Right lobe of liver (tissue), 6 donors: ENCODE data around the gene LYPD6B. TPM values are rescaled to one million over a fixed set of nuclear protein-coding genes. Genes with fewer than 3 reads are reported as not detected.
A peak's percentile ranks its signal among the peaks of the same experiment; 100 is the strongest.

Source experiments
- ATAC-seq, 4 donors: fragments of 200-7000 bp; cut with Tn5 transposase; one replicate each; pipeline ENCODE4 v1.9.1; 2020; ENCODE audit warnings: mild to moderate bottlenecking in 4 of 4, moderate library complexity in 4 of 4
- DNase-seq, 3 donors: peaks; one replicate each; pipeline ENCODE4 v3.0.0-alpha.2; 2020
- H3K27ac ChIP-seq, 3 donors: fragments of 200-600 bp; one replicate each; pipeline ENCODE4 v1.8.0; 2022
- H3K27me3 ChIP-seq, 2 donors: fragments of 200-600 bp; one replicate each; pipeline ENCODE4 v1.8.0; 2022
- H3K36me3 ChIP-seq, 4 donors: fragments of 200-600 bp; sonication (generic) in 1 of 4; one replicate each; pipeline versions ENCODE4 v1.5.1 to v1.8.0; 2017 to 2022; ENCODE audit warnings: control low read depth in 1 of 4
- H3K4me1 ChIP-seq, 4 donors: fragments of 200-600 bp; sonication (generic) in 1 of 4; one replicate each; pipeline versions ENCODE4 v1.5.1 to v1.8.0; 2017 to 2022; ENCODE audit warnings: control low read depth in 1 of 4
- H3K4me3 ChIP-seq, 3 donors: fragments of 200-600 bp; one replicate each; pipeline ENCODE4 v1.8.0; 2022
- H3K9me3 ChIP-seq, 4 donors: fragments of 200-600 bp; sonication (generic) in 1 of 4; one replicate each; pipeline versions ENCODE4 v1.5.1 to v1.8.0; 2017 to 2022; ENCODE audit warnings: control low read depth in 1 of 4
- CTCF ChIP-seq, 4 donors: fragments of 200-600 bp in 3 of 4; fragments of 450-650 bp in 1 of 4; IDR thresholded peaks; one replicate each; pipeline versions ENCODE4 v1.5.1 to v1.8.0; 2016 to 2022; ENCODE audit warnings: antibody characterized with exemption in 4 of 4, mild to moderate bottlenecking in 2 of 4
- POLR2A ChIP-seq: fragments of 450-650 bp; IDR thresholded peaks from one replicate; pipeline ENCODE4 v1.6.1; 2017; ENCODE audit warnings: antibody characterized with exemption, mild to moderate bottlenecking
- WGBS: methylation state at CpG from one replicate; pipeline ENCODE4 v1.1.6; 2018; ENCODE audit warnings: low coverage, low lambda C conversion rate; ENCODE audit not compliant: insufficient coverage; ENCODE audit errors: missing lambda C conversion rate; 5-methylcytosine and 5-hydroxymethylcytosine counted together
- intact Hi-C, 2 donors: fragments of 100-400 bp; cut with DNase I; formaldehyde crosslinking; loops; one replicate each; pipeline versions ENCODE4 v1.11.2 to v1.14.1; 2022
- total RNA-seq, 6 experiments: library from RNA; depleted of rRNA in 2 of 6; stranded (reverse); fragments of >200 nt in 2 of 6; fragmentation: NEBNext Ultra II Directional in 3 of 6; extraction: Animal tissue kit (Norgen Biotek cat#: 25700) in 3 of 6; gene quantifications; one replicate each; pipeline versions ENCODE4 v1.1.0 to v1.2.4, GENCODE V29; 2016 to 2023
- donor health status: DM: no; HTN: yes; CAD: no.
- donor health status: DM: no; HTN: no; CAD: no.
- donor health status: DM: no; HTN: no; CAD: no.
- donor health status: DM: no; HTN: yes; CAD: no.
- donor health status: DM: no; HTN: yes; CAD: no.

LYPD6B gene
- total RNA-seq, 6 experiments from 2014 or later: 0.30 to 0.31 TPM; not detected in 4

- intact Hi-C loops: no loop called here
- Histone ChIP-seq H3K4me3 (no peak overlapping the region), H3K9me3 (no peaks in the 10 kb centered on the region), H3K36me3 (no peaks in the 10 kb centered on the region), H3K27me3 (no peaks in the 10 kb centered on the region), H3K27ac (no peak overlapping the region), H3K4me1 (no peaks in the 10 kb centered on the region)
- 87% methylated on average over 2 of the region's 2 CpGs for WGBS
- ATAC-seq (no peak), DNase-seq (no peak)
- TF ChIP-seq CTCF (IDR thresholded peaks at IDR 0.05): no peak
- TF ChIP-seq POLR2A: no peak
These were observed 55.1 kb downstream of the LYPD6B start for GRCh38 chr2:149093579-149093978.

DNA sequence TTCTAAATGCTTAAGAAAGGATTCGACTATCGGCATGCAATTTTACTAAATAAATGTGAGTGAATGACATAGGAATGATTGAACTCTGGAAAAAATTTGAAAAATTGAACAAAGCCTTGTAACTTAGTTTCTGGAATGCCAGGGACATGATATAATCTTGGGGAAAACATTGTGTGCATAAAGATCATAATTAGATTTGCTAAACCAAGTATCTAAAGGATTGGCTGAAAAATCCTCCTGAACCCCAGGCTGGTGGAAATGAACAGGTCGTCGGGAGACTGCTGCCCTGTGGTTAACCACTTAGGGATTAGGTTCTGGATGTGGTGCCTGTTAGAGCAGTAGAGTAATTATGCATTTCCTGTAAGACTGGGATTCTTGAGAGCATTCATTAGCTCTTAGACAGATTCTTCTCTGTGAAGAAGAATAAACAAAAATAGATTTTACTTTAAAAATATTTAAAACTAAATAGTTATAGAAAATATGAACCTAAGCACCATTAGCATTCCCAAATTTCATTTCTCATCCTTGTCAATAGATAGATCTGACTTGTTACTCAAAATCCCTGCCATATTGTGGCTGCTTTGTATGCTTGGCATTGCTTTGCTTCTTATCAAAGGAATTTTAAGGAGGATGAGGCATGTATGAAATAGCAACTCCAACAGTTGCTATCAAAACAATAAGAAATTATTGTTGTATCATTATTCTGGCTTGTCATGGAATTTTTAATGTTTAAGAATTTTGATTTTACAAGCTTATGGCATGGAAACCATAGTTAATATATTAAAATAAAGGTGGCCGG lies 55.9 kb downstream of the LYPD6B start:
- WGBS: 52% methylated on average over 5 of the region's 5 CpGs
- TF ChIP-seq POLR2A (no peak), CTCF (IDR thresholded peaks at IDR 0.05) (no peak)

GRCh38 chr2:149098701-149099100 lies 60.2 kb downstream of the LYPD6B start:
- H3K27me3 ChIP-seq: no peaks in the 10 kb centered on the region
- H3K9me3 ChIP-seq: no peaks in the 10 kb centered on the region
- H3K4me1 ChIP-seq: no peaks in the 10 kb centered on the region
- no peaks in the 10 kb centered on the region for H3K36me3 ChIP-seq
- H3K27ac ChIP-seq: no peak overlapping the region
- intact Hi-C loops: no loop called here
- TF ChIP-seq POLR2A: no peak
- TF ChIP-seq CTCF (IDR thresholded peaks at IDR 0.05): no peak
- peak in 2 of 4 donors; percentile 37 to 38 for ATAC-seq
- no peak for DNase-seq
- no peak overlapping the region for H3K4me3 ChIP-seq
- WGBS: 47% methylated on average over 2 of the region's 2 CpGs

More for the DNA sequence above, 55.9 kb downstream of the LYPD6B start:
- intact Hi-C loops: no loop called here
- Histone ChIP-seq H3K4me3 (no peak overlapping the region), H3K9me3 (no peaks in the 10 kb centered on the region), H3K4me1 (no peaks in the 10 kb centered on the region), H3K27me3 (no peaks in the 10 kb centered on the region), H3K27ac (no peak overlapping the region), H3K36me3 (no peaks in the 10 kb centered on the region)
- DNase-seq: no peak
- no peak for ATAC-seq

GRCh38 chr2:149099298-149099697 lies 60.8 kb downstream of the LYPD6B start:
- no peak overlapping the region for H3K4me3 ChIP-seq
- intact Hi-C loops: no loop called here
- no peaks in the 10 kb centered on the region for H3K9me3 ChIP-seq
- no peaks in the 10 kb centered on the region for H3K4me1 ChIP-seq
- DNase-seq (no peak), ATAC-seq (no peak)
- no peaks in the 10 kb centered on the region for H3K36me3 ChIP-seq
- no peaks in the 10 kb centered on the region for H3K27me3 ChIP-seq
- TF ChIP-seq POLR2A (no peak), CTCF (IDR thresholded peaks at IDR 0.05) (no peak)
- 42% methylated on average over 2 of the region's 3 CpGs for WGBS
- no peak overlapping the region for H3K27ac ChIP-seq
